ENCODE data around the gene PSMB2.

GRCh38 chr1:35557611-35558373, 83.5 kb downstream of the PSMB2 start, which contains the start of gene NCDN:
- TF ChIP-seq CTCF (IDR thresholded peaks at IDR 0.05) (no peak), POLR2A (IDR thresholded peaks at IDR 0.05) (no peak)
